GM12878 (cell line): ENCODE measurements around the gene SPIB. TPM values are rescaled to one million over a fixed set of nuclear protein-coding genes. Genes with fewer than 3 reads are reported as not detected.
A peak's percentile ranks its signal among the peaks of the same experiment; 100 is the strongest.

Experiments
- ASH2L ChIP-seq: fragments of 300-600, 200-600 bp; sonication (generic); IDR thresholded peaks from 2 replicates; pipeline ENCODE4 v1.6.1; 2017; ENCODE audit warnings: low read depth, mild to moderate bottlenecking, borderline replicate concordance
- BHLHE40 ChIP-seq, 2 experiments: fragments of 450-650 bp in 1 of 2; IDR thresholded peaks; 2 replicates each; pipeline ENCODE4 v1.6.1; 2011 to 2017; ENCODE audit warnings: low read depth in 2 of 2, borderline replicate concordance in 1 of 2, improper control_type of control experiment in 1 of 2, low read length in 1 of 2, mild to moderate bottlenecking in 1 of 2
- CHD1 ChIP-seq: IDR thresholded peaks from 2 replicates; pipeline ENCODE4 v1.6.1; 2012; ENCODE audit warnings: low read depth, low read length, improper control_type of control experiment
- JUND ChIP-seq: IDR thresholded peaks from 2 replicates; pipeline ENCODE4 v1.6.1; 2012; ENCODE audit warnings: low read depth, mild to moderate bottlenecking, low read length, improper control_type of control experiment, moderate library complexity
- MXI1 ChIP-seq: fragments of 150-350 bp; IDR thresholded peaks from 2 replicates; pipeline ENCODE4 v1.6.1; 2011; ENCODE audit warnings: low read depth, mild to moderate bottlenecking, inconsistent platforms, low read length, improper control_type of control experiment
- MYC ChIP-seq: IDR thresholded peaks from 2 replicates; pipeline ENCODE4 v1.6.1; 2011; ENCODE audit warnings: mild to moderate bottlenecking, low read length, moderate library complexity, inconsistent platforms; ENCODE audit not compliant: insufficient read depth, insufficient replicate concordance, insufficient read length, severe bottlenecking
- NR2C2 ChIP-seq: IDR thresholded peaks from 2 replicates; pipeline ENCODE4 v1.6.1; 2011; ENCODE audit warnings: borderline replicate concordance, low read depth; ENCODE audit not compliant: control insufficient read depth, insufficient read length
- PKNOX1 ChIP-seq: fragments of 450-650 bp; IDR thresholded peaks from 2 replicates; pipeline ENCODE4 v1.6.1; 2016; ENCODE audit warnings: mild to moderate bottlenecking
- PRDM15 ChIP-seq: fragments of 450-650 bp; formaldehyde crosslinking; IDR thresholded peaks from 2 replicates; pipeline ENCODE4 v1.4.0; 2020; ENCODE audit warnings: mild to moderate bottlenecking, moderate library complexity
- SMAD5 ChIP-seq: IDR thresholded peaks from 2 replicates; pipeline ENCODE4 v1.6.1; 2016; ENCODE audit warnings: antibody characterized with exemption, low read depth
- USF2 ChIP-seq: IDR thresholded peaks from 2 replicates; pipeline ENCODE4 v1.6.1; 2011; ENCODE audit warnings: low read depth, low read length, improper control_type of control experiment, borderline replicate concordance
- YY1 ChIP-seq: IDR thresholded peaks from 2 replicates; pipeline ENCODE4 v1.6.1; 2011; ENCODE audit warnings: low read depth, mild to moderate bottlenecking, low read length
- ZBED1 ChIP-seq: IDR thresholded peaks from 2 replicates; pipeline ENCODE4 v1.6.1; 2016; ENCODE audit warnings: borderline replicate concordance
- ZBTB40 ChIP-seq: fragments of 450-650 bp; IDR thresholded peaks from 2 replicates; pipeline ENCODE4 v1.6.1; 2016; ENCODE audit warnings: mild to moderate bottlenecking, moderate library complexity, borderline replicate concordance
- ZNF592 ChIP-seq: fragments of 450-650 bp; IDR thresholded peaks from 2 replicates; pipeline ENCODE4 v1.6.1; 2017; ENCODE audit warnings: mild to moderate bottlenecking, moderate library complexity
- polyA plus RNA-seq, 11 experiments: library from polyadenylated mRNA; depleted of rRNA in 4 of 11; unstranded in 6 of 11; stranded (reverse) in 5 of 11; fragments of >200 nt; fragmentation: Nextera tagmentation in 4 of 11; fragmentation: Illumina TruSeq in 1 of 11; extraction: Ambion mirVana in 4 of 11; extraction: Trizol in 1 of 11; gene quantifications; 1 replicate in 1 of 11; 2 replicates in 10 of 11; pipeline versions ENCODE4 v1.2.1 to v1.2.3, GENCODE V29; 2011 to 2016; ENCODE audit warnings: inconsistent platforms in 2 of 11, missing spikeins in 2 of 11, low read depth in 1 of 11
- total RNA-seq, 4 experiments: library from RNA; depleted of rRNA in 3 of 4; stranded (reverse); fragments of >200 nt in 3 of 4; fragmentation: Illumina TruSeq in 1 of 4; extraction: Trizol in 1 of 4; gene quantifications; 2 replicates each; pipeline versions ENCODE4 v1.2.1 to v1.2.3, GENCODE V29; 2013 to 2021

Gene SPIB
- total and polyA plus RNA-seq, 10 of the 15 experiments (the other 5 are each of a cell fraction or from before 2014, with no cell fraction given): 3.5 to 123 (median 56.0) TPM

- TF ChIP-seq CHD1 (no peak), NR2C2 (no peak), YY1 (0 out of 2 replicates have a peak, but pooled peaks have one; percentile 32), BHLHE40 (IDR thresholded peaks at IDR 0.05; ENCODE audit: borderline replicate concordance in 1 of 2, low read depth in 2 of 2, low read length in 1 of 2) (peak; percentile 47 to 67; a peak in 3 of 4 replicates), USF2 (no peak), ZNF592 (no peak), ZBTB40 (0 out of 2 replicates have a peak, but pooled peaks have one; percentile 13), SMAD5 (0 out of 2 replicates have a peak, but pooled peaks have one; percentile 57), ASH2L (no peak), ZBED1 (no peak), JUND (no peak), MXI1 (0 out of 2 replicates have a peak, but pooled peaks have one; percentile 32), MYC (no peak), PKNOX1 (no peak), PRDM15 (no peak)
Measured at GRCh38 chr19:50419580-50420035, 870 bp downstream of the SPIB start (continued).
